PC-3 (cell line): ENCODE measurements around the gene GABRB3. TPM values are rescaled to one million over a fixed set of nuclear protein-coding genes. Genes with fewer than 3 reads are reported as not detected.

Experiments
- ATAC-seq: fragments of 200-7000 bp; cut with Tn5 transposase; 2 replicates; pipeline ENCODE4 v1.9.1; 2020; ENCODE audit warnings: mild to moderate bottlenecking, moderate library complexity
- BruUV-seq: library from RNA; stranded (reverse); fragments of 400-500 nt; replicated peaks from 2 replicates; lab custom pipeline; 2021; lab: Mats Ljungman, UMichigan
- CTCF ChIA-PET: fragments of 300-600 bp; sonication (Branson Sonifier 250); formaldehyde crosslinking; loops from one replicate; lab custom pipeline; 2022; ENCODE audit warnings: antibody characterized with exemption; lab: Charles Lee
- POLR2A ChIA-PET: fragments of 300-600 bp; sonication (Branson Sonifier 250); formaldehyde crosslinking; loops from one replicate; lab custom pipeline; 2022; ENCODE audit warnings: antibody characterized with exemption; ENCODE audit not compliant: unreplicated experiment; lab: Charles Lee
- DNase-seq: peaks from one replicate; pipeline ENCODE4 v3.0.0-alpha.2; 2015
- H2AFZ ChIP-seq: fragments of 300-600 bp; sonication (generic); 2 replicates; pipeline ENCODE4 v1.6.0; 2016; ENCODE audit warnings: antibody characterized with exemption, low read length
- H3F3A ChIP-seq: fragments of 300-600 bp; sonication (generic); one replicate; pipeline ENCODE4 v1.6.0; 2017; ENCODE audit warnings: antibody characterized with exemption, low read length, control low read depth, mild to moderate bottlenecking; ENCODE audit not compliant: unreplicated experiment
- H3K27ac ChIP-seq: fragments of 300-600 bp; sonication (generic); 2 replicates; pipeline ENCODE4 v1.5.1; 2016; ENCODE audit warnings: mild to moderate bottlenecking, low read length
- H3K27me3 ChIP-seq: fragments of 300-600 bp; sonication (generic); 2 replicates; pipeline ENCODE4 v1.6.1; 2016; ENCODE audit warnings: low read length, mixed read lengths
- H3K36me3 ChIP-seq: fragments of 300-600 bp; sonication (generic); 2 replicates; pipeline ENCODE4 v1.6.1; 2016; ENCODE audit warnings: low read depth, mixed run types, low read length, mixed read lengths
- H3K4me1 ChIP-seq: fragments of 300-600 bp; sonication (generic); 2 replicates; pipeline ENCODE4 v1.5.1; 2016; ENCODE audit warnings: low read length; ENCODE audit not compliant: insufficient read depth
- H3K4me2 ChIP-seq: fragments of 300-600 bp; sonication (generic); 2 replicates; pipeline ENCODE4 v1.6.0; 2016; ENCODE audit warnings: low read length
- H3K4me3 ChIP-seq: fragments of 300-600 bp; sonication (generic); 2 replicates; pipeline ENCODE4 v1.5.1; 2016; ENCODE audit warnings: mild to moderate bottlenecking, low read length, mixed read lengths
- H3K79me2 ChIP-seq: fragments of 300-600 bp; sonication (generic); 2 replicates; pipeline ENCODE4 v1.6.1; 2017; ENCODE audit warnings: low read length, mixed read lengths
- H3K9ac ChIP-seq: fragments of 300-600 bp; sonication (generic); 2 replicates; pipeline ENCODE4 v1.6.0; 2016; ENCODE audit warnings: mild to moderate bottlenecking, low read length
- H3K9me2 ChIP-seq: fragments of 300-600 bp; sonication (generic); replicated peaks from 2 replicates; pipeline ENCODE4 v1.6.1; 2016; ENCODE audit warnings: mixed run types, low read length, mixed read lengths
- H3K9me3 ChIP-seq: fragments of 300-600 bp; sonication (generic); 2 replicates; pipeline ENCODE4 v1.6.1; 2016; ENCODE audit warnings: low read length, mixed read lengths
- H4K20me1 ChIP-seq: fragments of 300-600 bp; sonication (generic); 2 replicates; pipeline ENCODE4 v1.6.1; 2016; ENCODE audit warnings: low read length, mixed read lengths
- CTCF ChIP-seq: fragments of 300-600 bp; sonication (generic); conservative IDR thresholded peaks from 2 replicates; pipeline ENCODE4 v1.5.1; 2017; ENCODE audit warnings: antibody characterized with exemption, low read depth, mild to moderate bottlenecking, low read length
- EZH2 ChIP-seq: fragments of 300-600 bp; sonication (generic); IDR thresholded peaks from one replicate; pipeline ENCODE4 v1.6.1; 2017; ENCODE audit warnings: antibody characterized with exemption, mild to moderate bottlenecking, low read length; ENCODE audit not compliant: unreplicated experiment
- EZH2phosphoT487 ChIP-seq: fragments of 300-600 bp; sonication (generic); IDR thresholded peaks from 2 replicates; pipeline ENCODE4 v1.6.1; 2018; ENCODE audit warnings: mild to moderate bottlenecking, antibody characterized with exemption, low read length, borderline replicate concordance
- intact Hi-C: fragments of 100-400 bp; cut with micrococcal nuclease; formaldehyde crosslinking; loops from 2 replicates; pipeline ENCODE4 v1.9.0; 2023
- total RNA-seq: library from RNA; depleted of rRNA; stranded (reverse); fragments of >200 nt; gene quantifications from 2 replicates; pipeline ENCODE4 v1.2.3, GENCODE V29; 2014

The GABRB3 gene
- total RNA-seq, 1 experiment from 2014 or later = 6.1 TPM

- Histone ChIP-seq H3K9me2 (no peaks in the 10 kb centered on the region), H3K9ac (no peak overlapping the region), H3K79me2 (no peaks in the 10 kb centered on the region), H3K4me1 (no peaks in the 10 kb centered on the region), H3K27ac (no peak overlapping the region), H3F3A (no peaks in the 10 kb centered on the region), H4K20me1 (no peaks in the 10 kb centered on the region), H3K9me3 (no peaks in the 10 kb centered on the region), H3K4me2 (no peak overlapping the region), H2AFZ (no peak overlapping the region), H3K27me3 (no peaks in the 10 kb centered on the region), H3K36me3 (no peaks in the 10 kb centered on the region), H3K4me3 (no peak overlapping the region)
- ChIA-PET POLR2A (no interaction called here), CTCF (no interaction called here)
- no TSS peak for BruUV-seq
- intact Hi-C loops = no loop called here
- TF ChIP-seq CTCF (no peak), EZH2 (no peak), EZH2phosphoT487 (no peak)
- ATAC-seq (no peak), DNase-seq (no peak)
These were observed 43.8 kb downstream of the GABRB3 start for GRCh38 chr15:26729030-26729429.

GRCh38 chr15:26724381-26725150 lies 48.3 kb downstream of the GABRB3 start:
- H3K9me3 ChIP-seq = no peaks in the 10 kb centered on the region

More at GRCh38 chr15:26724381-26725150, 48.3 kb downstream of the GABRB3 start:
- Histone ChIP-seq H3K4me3 (no peak overlapping the region), H3K9me2 (no peaks in the 10 kb centered on the region), H3K79me2 (no peaks in the 10 kb centered on the region), H3K27ac (no peak overlapping the region), H2AFZ (no peak overlapping the region), H3K9ac (no peak overlapping the region), H3K27me3 (no peaks in the 10 kb centered on the region), H4K20me1 (no peaks in the 10 kb centered on the region), H3K4me2 (no peak overlapping the region), H3F3A (no peaks in the 10 kb centered on the region), H3K4me1 (no peaks in the 10 kb centered on the region), H3K36me3 (no peaks in the 10 kb centered on the region)
- intact Hi-C loops = no loop called here
- no peak for TF ChIP-seq EZH2phosphoT487
- TF ChIP-seq CTCF = no peak
- TF ChIP-seq EZH2 = no peak
- ATAC-seq = no peak
- no TSS peak for BruUV-seq
- CTCF ChIA-PET = no interaction called here
- DNase-seq = no peak
- POLR2A ChIA-PET = no interaction called here
